NCI-H146 treated with DMSO at 0.1 percent for 48 hours (cell line): ENCODE measurements around the gene BACH2.

Experiments
- DNase-seq: peaks from one replicate; lab custom pipeline; 2025; ENCODE audit not compliant: unreplicated experiment; lab: John Stamatoyannopoulos, UW

BACH2 gene

DNA sequence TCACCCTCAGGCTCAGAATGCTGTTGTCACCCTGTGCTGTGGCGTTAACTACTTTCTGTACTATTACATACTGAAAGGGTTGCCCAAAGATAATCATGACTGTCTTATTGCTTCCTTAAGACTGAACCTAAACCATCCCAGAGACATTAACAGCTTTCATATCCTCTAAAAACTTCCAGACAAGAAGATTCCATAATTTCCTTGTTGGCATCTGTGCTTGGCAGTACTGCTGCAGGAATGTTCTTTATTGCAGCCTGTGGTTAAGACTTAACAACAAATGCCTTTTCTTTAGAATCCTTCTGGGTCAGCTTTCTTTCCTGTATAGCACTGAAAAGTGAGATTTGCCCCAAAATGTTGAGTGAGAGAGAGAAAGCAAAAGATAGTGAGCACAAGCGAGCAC is 292.7 kb downstream of the BACH2 start:
- DNase-seq: no peak

DNA sequence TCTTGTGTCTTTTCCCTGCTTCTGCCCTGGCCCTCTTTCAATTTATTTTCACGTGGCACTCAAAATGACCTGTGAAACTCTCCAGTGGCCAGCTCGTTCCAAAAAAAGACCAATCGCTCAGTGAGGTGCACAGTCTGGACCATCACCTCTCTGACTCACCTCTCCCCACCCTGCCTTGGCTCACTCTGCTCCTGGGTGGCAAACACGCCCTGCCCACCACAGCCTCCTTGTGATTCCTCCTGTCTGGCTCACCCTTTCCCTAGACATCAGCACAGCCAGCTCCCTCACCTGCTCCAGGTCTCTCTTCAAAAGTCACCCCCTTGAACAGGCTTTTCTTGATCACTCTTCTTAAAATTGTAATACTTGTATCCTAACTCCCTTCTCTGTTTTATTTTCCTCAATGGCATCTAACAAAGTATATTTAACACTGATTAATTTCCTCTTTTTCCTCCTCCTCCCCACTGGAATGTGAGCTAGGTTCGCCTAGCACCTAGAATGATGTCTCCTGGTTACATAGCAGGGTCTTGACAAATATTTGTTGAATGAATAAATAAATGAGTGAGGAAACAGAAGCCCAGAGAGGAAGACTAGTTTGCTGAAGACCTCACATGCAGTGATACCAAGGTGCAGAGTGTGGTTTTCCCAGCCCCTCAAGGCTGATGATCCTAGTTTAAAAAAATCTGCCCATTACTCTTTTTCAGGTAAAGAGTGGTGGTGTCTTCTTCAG is 293.4 kb downstream of the BACH2 start:
- DNase-seq: no peak

DNA sequence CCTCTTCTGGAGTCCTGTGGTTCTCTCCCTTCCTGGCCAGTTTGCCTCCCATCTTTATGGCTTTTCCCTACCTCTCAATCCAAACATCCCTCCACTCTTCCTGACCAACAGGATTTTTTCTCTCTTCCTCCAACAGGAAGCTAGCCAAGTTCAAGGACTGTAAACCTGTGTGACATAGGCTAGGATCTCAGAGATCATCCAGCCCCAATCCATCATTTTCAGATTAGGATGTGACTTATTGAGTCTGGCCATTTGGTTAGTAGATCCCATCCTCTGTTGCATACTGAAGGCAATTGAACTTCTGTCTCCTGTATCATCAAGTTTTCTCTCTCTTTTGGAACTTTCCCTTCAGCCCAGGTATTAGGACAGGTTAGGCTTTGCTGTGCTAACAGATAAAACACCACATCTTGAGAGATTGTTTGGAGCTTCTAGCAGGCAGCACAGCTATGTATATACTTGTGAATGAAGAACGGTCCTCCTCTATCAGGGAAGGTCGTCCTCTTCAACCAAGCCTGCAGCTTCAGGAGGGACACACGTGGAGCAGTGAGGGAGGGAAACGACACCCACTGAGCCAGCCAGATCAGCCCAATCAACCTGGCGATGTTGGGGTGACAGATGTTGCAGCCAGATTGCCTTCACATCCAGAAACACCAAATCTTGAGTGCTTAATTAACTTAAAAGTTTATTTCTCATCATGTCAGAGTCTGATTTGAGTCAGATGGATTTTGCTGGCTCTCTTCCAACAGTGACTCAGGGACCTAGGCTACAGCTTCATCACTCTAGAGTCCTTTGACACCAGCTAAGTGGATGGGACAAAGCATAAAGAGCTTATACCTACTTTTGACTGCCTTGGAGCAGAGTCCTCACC is 295.5 kb downstream of the BACH2 start:
- no peak for DNase-seq

DNA sequence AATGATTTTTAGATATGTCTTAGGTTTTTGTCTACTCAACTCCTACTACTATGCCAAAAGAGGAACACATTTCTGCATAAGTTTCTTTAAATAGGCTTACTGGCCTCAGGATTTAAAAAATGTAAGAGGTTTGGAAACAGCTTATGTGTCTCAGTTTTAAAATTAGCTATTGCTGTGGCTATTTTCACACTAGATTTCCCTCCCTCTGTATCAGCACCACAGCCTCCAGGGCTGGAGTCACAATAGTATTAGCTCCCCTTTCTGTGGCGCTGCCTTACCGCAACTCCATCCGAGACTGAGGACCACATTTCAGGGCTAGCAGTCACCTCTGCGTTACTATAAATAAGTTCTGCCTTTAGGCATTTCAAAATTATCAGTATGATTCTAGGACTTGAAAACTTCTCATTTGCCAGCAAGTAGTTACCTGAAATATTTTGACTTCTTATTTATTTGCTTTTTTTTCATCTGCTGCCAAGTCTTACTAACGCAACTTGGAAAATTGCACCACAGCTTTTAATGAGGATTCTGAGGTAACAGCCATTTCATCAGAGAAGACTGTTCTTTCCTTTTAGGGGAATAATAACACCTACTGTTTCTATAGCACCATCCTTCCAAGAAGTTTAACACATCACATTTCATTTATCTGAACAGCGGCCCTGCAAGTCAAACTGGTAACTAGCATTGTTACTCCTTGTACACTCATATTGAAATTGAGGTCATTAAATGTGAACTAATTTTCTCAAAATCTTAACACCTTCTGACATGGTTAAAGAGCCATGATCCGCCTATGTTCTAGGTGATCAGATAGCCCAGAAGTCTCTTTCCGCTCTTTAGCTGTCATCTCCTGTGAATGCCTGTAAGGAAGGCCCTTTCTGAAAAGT is 296.5 kb downstream of the BACH2 start:
- DNase-seq: no peak

DNA sequence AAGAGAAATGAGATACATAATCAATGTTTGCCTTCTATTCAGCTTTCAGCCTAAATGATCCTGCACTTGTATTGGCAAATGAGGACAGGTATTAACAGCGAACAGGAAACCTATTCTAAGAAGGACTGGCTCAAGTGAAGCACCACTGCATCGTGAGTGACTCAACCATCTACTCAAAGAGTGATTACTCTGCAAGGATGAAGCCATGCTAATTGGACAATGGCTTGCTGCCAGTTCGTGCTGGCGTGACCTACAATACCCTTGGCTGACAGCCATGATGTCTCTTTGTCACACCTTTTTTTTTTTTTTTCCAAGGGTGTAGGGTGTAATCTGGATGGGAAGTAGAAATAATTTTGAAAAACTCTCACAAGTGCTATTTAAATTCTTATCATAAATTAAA is 297.5 kb downstream of the BACH2 start:
- DNase-seq: no peak

DNA sequence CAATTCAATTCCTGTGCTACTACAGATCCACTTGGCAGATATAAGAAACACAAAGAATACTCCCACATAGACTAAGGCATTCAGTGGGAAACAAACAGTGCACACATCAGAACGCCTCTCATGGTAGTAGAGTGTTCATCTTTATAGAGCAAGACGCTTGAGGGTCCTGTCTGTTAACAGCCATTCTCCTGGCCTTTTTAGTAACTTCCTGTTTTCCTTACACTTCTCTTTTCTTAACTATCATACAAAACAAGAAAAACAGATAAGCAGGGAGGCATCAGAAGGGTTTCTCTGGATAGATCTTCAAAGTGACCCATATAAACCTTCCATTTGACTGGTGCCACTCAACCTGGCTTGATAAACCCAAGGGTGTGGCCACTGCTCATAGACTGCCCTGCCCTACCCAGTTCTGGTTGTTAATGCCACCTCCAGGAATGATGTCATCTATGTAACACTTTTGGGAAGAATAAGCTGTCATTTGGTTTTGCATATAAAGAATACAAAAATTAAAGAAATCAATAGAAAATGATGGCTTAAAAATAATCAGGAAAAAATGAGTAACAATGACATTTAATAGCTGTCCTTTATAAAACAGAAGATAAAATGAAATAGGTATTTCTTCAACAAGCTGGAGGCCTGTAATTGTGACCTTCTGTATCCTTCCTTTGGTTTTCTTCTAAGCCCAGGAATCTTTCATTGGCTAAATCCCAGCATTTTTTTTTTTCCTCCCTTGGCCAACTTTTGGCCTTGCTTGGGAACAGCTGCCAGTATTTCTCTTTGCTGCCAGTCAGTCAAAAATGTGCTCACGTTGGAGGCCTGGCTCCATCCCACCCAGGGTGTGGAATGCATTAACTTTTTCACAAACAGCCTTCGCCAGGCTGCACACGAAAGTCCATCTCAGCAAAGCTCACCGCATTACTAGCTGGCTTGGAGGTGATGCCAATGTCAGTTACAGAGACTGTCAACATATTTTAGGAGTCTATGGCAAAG is 298.9 kb downstream of the BACH2 start:
- DNase-seq: no peak

DNA sequence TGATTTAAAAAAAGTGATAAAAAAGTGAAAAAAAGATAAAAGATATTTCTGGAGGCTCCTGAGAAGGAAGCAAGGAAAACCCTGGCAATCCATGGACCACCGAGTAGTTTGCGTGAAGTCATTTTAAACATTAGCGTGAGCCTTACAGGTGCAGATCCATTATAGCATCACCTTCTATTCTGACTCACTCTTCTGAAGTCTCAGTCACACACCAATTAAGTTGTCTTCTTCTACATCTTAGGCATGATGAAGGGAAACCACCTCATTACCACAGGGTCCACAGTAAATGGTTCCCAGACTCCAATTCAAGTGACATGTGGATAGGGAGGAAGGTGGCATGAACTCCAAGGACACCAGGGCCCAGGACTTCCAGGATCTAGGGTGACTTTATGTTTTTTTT is 303.2 kb downstream of the BACH2 start:
- no peak for DNase-seq

DNA sequence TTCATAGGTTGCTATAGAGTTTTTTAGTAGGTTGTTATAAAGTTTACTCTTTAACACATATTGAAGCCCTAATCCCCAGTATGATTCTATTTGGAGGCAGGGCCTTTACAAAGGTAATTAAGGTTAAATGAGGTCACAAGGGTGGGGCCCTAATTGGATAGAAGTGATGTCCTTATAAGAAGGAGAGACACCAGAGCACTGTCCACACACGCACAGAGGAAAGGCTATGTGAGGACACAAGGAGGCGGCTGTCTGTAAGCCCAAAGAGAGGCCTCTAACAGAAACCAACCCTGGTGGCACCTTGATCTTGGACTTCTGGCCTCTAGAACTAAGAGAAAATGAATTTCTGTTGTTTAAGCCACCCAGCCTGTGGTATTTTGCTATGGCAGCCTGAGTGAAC is 303.8 kb downstream of the BACH2 start:
- no peak for DNase-seq

DNA sequence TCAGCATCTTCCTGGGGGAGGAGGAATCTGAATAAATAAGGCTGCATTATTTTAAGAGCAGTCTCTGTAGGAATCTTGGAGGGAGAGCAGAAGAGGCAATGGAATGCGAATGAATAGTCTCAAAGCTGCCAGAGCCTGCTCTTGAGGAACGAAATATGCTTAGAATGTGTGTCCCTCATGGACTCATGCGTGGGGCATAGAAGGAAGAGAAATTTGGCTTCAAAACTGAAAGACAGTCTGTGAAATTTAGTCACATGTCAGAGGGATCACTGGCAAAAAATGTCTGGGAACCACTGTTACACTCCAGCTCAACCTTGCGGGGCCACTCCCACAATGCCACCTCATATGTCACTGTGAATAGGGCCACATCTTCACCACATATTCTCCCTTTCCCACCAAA is 306.9 kb downstream of the BACH2 start:
- no peak for DNase-seq

DNA sequence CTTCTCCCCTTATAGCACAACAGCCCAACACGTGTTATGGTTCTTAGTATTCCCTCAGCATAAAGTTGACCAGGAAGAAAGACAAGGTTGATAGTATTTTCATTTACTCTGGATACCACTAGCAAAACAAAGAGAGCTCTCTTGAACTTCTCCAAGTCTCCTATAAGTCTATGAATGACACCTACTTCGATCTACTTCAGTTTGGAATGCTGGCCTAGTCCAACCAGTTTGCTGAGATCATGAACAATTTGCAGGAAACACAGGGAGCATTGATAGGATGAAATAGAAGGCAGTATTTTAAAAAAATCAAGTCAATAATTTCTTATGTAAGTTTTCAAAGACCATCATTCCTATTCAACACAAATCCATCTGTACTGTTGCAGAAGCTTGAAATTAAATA is 308.8 kb downstream of the BACH2 start:
- DNase-seq: no peak

DNA sequence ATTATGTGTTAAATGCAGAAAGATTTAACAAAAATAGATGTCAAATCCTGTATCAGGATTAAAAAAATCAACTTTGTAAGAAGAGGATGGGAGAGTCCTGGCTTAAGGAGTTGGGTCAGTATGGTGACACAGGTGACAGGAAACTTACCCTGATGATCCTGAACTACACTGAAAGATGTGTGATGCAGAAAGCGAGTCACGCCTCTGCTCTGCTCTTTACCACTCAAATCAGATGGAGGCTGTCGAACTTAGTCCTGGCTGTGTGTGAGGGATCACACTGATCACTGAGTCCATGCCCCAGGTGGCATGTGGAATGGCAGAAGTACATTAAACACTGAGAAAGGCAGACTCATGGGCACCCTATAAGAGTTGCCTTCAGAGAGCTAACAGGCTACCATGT is 309.5 kb downstream of the BACH2 start:
- DNase-seq: no peak

DNA sequence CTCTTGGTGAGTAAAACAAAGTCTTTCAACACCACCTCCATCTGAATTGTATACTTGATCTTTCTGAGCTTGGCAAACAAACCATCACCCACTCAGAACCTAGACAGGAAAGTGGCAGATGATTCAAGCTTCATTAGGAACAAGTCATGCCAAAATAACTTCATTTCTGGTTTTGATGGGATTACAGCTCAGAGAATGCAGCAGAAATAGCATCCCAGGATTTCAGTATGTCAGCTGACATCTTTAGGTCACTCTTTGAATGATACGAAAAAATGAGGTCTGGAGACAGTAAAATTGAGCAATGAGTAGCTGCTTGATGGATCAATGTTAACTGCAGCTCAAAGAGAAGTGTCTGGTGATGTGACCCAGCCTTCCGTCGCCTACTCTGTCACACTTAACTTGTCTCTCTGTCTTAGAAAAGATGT is 310.0 kb downstream of the BACH2 start:
- DNase-seq: no peak

DNA sequence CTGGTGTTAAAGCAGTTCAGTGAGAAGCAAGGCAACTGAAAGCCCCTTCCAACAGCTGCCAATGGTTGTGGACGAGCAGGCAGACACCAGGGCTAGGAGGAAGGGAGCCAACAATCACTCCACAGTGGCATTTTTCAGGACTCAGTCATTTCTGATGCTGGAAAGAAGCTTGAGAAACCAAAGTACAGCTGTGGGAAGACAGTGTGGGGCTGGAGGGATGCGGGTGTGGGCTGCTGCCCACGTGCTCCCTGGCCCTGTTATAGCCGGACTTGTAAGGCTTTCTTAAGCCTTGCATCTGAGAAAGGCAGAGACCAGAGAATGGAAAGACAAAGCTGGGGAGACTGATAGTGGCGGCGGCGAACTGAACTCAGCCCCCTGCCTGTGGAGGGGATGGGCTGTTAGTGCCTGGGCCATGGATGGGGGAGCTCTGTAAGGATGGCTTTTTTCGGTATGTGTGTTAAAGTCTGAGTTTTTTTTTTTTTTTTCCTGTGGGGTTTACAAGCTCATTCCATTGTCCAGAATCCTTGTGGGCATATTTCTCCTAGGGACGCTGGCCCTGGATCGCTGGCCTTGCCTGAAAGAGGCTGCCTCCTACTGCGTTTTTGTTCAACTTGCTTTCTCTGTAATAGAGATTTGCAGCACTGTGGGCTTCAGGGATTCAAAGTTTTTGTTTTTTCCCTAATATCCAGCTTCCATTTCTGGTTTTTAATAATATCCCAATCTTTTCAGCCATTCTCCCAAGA is 310.7 kb downstream of the BACH2 start:
- no peak for DNase-seq

DNA sequence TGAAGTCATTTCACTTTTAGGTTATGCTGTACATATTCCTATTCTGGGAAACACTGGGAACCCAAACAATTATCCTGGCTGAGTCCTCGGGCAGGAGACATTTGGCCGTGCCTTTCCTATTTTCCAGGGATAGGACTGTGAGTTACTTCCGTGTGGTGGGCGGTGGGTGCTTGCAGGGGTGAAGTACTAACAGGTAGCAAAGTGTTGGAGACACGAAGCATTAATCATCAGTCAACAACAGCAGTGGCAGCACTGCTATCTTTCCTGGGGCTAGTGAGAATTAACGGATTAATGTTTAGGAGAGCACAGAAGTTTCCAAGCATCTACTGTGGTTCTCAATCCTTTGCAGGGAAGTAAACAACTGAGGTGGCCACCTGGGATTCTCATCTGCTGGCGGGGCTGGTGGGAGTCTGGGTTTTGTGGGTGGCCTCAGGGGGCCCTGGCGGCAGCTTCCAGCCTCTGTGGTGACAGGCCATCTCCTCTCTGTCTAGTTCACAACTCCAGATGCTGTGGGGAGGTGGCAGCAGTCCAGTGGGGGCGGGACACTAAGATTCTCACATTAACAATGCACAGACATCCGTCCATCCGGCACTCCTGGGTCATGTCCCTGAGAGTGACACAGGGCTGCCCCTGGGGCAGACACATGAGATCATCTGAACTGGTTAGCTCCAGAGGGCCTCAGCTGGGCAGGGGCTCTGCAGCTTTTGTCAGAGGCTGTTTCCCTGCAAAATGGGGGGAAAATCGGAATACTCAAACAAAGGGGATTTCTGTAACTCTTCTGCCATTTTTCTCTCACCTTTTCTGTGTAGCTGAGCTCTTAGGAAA is 311.5 kb downstream of the BACH2 start:
- DNase-seq: no peak

DNA sequence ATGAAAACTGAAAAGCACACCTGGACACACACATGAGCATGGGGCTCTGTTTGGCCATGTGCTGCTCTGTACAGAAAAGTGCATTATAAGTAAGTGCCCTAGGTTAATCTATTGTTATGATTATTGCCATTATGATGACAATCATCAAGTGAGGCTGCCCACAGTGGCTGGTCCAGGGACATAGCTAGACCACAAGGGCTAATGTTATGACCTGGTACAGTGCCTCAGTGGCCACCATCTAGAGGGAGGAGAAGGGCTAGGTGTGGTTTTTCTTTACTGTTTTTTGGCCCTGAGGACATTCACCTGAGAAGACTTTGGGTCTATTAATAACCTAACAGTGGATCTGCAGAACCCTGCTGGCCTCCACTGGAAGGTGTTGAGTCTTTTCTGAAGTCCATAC is 316.3 kb downstream of the BACH2 start:
- DNase-seq: no peak

DNA sequence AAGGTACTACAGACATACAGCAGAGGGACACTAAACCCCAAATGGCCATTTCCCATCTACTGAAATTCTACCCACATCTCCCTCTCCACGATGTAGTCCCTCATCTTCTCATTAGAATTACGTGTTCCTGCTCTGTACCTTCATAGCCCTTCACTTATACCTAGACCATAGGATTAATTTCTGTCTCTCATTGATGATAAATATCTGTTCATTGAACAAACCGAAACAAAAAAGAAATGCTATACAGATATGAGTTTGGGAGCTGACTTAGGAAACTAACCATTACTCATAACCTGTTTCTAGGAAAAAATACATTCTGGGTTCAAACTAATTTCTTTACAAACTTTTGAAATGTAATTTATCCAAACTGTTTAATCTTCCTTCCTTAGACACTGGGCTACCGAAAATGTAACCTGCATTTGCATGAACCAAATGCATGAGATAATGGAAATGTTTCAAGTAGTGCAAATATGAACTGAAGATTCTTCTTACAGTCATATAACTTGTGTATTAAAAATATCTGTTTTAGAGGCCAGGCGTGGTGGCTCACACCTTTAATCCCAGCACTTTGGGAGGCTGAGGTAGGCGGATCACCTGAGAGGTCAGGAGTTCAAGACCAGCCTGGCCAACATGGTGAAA is 317.0 kb downstream of the BACH2 start:
- DNase-seq: no peak

DNA sequence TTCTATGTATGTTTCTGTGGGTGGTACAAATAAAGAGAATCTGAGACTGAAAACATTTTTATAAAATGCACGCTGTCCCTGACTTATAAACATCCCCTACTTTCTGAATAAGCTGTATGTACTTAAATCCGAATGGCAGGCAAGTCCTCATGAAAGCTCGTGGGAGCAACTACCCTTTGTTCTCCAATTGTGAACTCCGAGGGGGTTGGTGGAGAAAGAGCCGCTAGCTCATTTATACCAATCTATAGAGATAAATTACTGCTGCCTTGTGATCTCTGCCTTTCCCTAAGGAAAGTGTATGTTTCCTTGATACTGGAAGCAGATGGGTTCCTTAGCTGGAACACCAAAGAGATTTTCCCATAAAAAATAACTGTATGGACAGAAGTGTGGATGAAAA is 317.9 kb downstream of the BACH2 start:
- no peak for DNase-seq
